Inferior parietal cortex (tissue), 1 donor: ENCODE measurements around the gene NCLN.
"Not testable (repeated sequence)": the region's sequence is repeated elsewhere in the genome, so short reads cannot be mapped to it uniquely, and the experiment has no call there.

Experiments used
- DNase-seq: peaks from one replicate; pipeline ENCODE4 v3.0.0-alpha.2; 2016; ENCODE audit errors: extremely low spot score

Gene NCLN

DNA sequence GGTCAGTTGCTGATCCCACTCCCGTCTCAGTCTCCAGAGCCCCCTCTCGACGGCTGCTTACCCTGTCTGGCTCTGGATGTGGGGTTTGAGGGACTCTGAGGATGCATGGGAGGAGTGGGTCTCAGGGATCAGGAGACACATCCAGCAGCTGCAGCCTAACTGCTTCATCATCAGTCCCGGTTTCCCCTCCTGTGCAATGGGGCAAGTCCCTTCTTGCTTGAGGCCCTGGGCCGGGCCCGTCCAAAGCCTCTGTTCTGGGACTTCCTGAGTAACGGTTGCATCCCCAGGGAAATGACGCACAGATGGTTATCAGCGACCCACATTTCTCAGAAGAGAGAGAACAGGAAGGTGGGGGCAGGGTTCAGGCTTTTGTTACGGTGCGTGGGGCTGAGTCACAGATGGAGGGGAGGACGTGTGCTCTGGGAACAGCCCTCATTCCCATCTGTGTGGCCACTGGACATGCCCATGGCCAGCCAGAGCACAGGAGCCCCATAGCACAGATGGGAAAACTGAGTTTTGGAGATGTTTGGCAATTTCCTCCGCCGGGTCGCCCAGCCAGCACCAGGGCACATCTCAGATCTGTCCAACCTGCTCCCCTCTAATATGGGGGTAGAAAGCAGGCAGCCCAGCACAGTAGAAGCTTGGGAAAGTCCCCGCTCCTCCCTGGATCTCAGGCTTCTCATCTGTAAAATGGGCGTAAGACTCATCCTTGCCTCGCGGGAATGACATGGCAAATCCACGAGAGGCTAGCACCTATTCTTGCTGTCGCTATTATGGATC is 30.6 kb upstream of the NCLN start:
- DNase-seq: peak; percentile 18

DNA sequence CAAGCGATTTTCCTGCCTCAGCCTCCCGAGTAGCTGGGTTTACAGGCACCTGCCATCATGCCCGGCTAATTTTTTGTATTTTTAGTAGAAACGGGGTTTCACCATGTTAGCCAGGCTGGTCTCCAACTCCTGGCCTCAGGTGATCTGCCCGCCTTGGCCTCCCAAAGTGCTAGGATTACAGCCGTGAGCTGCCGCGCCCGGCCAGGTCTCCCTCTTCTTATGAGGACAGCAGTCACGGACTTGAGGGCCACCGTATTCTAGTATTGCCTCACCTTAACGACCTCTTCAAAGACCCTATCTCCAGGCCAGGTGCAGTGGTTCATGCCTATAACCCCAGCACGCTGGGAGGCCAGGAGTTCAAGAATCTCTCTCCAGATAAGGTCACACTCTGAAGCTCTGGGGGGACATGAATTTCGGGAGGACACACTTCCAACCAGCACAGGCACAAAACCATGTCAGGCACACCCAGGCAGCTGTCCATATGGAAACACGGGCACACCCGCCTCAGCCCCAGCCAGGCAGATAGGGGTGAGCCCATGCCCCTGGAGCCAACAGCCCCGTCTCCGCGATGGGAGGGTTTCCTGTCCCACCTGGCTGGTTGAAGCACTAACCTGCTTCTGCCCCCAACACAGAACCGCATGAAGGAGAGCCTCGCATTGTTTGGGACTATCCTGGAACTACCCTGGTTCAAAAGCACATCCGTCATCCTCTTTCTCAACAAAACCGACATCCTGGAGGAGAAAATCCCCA is 28.5 kb upstream of the NCLN start:
- DNase-seq: no peak

DNA sequence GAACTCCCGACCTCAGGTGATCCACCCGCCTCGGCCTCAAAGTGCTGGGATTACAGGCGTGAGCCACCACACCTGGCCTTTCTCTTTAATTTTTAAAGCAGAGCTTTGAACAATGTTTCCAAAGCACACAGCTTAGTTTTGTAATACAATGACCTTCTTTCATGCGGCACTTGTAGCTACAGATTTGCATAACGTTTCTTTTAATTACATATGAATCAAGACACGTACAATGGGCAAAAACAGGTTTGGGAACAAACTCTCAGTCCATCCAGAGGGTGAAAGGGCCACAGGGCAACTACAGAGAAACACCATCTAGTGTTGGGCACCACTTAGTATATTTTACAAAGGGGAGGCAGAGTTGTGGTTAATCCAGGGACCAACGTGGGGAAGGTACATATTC is 26.2 kb upstream of the NCLN start:
- DNase-seq: no peak

DNA sequence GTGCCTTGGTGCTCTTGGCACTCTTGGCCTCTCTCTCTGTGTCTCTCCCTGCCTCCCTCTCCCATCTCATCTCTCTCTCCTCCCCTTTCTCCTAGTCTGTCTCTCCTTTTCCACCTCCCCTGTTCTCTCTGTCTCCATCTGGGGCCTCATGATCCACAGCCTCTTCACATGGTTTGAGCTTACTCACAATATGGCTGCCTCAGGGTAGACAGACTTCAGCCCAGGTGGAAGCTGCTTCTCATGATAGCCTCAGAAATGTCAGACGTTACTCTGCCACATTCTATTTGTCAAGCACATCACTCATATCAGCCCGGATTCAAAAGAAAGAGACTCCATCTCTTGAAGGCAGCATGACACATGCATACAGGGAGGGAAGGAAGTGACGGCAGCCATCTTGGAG is 25.5 kb upstream of the NCLN start:
- no peak for DNase-seq

DNA sequence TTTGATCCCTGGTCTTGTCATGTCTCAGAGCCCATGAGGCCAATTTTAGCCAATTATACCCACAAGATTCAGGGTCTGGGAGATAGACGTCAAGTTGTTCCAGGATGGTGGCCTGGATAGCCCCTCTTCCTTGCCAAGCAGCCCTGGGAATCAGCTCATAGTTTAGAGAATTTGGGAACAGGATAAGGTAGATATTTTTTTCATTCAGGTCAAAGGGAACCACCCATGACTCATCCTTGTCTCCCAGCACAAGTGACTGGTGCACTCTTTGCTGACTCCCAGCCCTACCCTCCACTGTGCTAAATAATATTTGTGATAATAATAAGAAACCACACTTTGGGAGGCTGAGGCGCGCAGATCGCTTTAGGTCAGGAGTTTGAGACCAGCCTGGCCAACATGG is 24.3 kb upstream of the NCLN start:
- DNase-seq: no peak

DNA sequence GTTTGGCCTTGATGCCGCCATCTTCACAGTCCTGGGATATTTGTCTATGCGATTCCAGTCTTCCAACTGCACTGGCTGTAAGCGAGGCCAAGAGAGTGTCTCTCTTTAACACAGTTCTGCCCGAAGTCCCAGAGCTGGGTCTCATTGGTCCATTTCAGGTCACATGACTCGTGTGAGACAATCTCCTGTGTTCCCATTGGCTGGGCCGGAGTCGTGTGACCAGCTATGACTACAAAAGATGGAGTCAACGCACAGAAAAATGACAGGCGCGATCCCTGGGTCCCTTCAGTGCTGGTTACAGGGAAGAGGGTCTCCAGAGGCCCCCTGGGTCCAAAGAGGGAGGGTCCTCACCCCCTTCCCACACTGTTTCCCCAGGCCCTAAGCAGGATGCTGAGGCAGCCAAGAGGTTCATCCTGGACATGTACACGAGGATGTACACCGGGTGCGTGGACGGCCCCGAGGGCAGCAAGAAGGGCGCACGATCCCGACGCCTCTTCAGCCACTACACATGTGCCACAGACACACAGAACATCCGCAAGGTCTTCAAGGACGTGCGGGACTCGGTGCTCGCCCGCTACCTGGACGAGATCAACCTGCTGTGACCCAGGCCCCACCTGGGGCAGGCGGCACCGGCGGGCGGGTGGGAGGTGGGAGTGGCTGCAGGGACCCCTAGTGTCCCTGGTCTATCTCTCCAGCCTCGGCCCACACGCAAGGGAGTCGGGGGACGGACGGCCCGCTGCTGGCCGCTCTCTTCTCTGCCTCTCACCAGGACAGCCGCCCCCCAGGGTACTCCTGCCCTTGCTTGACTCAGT is 23.1 kb upstream of the NCLN start:
- DNase-seq: no peak

DNA sequence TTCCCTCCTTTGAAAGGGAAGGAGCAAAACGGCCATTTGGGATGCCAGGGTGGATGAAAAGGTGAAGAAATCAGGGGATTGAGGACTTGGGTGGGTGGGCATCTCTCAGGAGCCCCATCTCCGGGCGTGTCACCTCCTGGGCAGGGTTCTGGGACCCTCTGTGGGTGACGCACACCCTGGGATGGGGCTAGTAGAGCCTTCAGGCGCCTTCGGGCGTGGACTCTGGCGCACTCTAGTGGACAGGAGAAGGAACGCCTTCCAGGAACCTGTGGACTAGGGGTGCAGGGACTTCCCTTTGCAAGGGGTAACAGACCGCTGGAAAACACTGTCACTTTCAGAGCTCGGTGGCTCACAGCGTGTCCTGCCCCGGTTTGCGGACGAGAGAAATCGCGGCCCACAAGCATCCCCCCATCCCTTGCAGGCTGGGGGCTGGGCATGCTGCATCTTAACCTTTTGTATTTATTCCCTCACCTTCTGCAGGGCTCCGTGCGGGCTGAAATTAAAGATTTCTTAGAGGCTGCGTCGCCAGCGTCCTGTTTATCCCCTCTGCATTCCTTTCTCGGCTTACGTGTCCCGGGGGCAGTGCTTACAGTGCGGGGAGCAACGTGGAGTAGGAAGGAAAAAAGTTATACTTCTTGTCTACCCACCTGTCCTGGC is 22.4 kb upstream of the NCLN start:
- DNase-seq: peak; percentile 77

DNA sequence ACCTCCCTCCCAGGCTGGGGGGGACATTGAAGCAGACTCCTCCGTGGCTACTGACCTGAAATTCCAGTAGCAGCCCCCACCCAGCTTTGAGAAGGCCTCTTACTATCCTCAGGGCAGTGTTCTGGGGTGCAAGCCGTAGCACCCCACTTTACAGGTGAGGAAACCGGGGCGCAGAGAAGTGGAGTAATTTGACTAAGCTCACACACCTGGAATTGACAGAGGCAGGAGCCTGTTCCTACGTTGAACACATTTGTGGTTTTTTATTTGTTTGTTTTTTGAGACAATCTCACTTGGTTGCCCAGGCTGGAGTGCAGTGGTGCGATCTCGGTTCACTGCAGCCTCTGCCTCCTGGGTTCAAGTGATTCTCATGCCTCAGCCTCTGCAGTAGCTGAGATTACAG is 21.8 kb upstream of the NCLN start:
- DNase-seq: no peak

DNA sequence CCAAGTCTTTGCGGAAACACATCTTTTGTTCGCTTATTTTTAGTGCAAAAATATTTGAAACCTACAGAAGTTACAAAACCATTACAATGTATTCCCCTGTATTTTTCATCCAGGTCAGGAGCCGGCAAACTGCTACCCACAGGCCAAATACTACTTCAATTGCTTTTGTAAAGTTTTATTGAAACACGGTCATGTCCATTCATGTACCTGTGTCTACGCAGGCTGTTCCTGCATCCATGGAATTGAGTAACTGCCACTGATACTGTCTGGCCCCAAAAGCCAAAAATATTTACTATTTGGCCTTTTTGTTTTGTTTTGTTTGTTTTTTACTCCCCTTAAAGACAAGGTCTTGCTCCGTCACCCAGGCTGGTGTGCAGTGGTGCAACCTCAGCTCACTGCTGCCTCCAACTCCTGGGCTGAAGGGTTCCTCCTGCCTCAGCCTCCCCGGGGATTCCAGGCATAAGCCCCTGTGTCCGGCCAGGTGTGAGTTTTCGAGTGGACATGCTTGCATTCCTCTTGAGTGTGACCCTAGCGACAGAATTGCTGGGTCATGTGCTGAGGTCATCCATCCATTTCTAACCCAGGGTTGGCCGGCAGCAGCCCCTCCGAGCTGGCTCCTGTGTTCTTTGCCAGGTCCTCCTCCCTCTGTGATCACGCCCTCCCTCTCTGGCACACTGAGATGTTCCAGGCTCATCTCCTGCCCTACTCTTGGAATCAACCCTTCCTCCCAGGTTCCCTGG is 18.0 kb upstream of the NCLN start:
- DNase-seq: no peak

DNA sequence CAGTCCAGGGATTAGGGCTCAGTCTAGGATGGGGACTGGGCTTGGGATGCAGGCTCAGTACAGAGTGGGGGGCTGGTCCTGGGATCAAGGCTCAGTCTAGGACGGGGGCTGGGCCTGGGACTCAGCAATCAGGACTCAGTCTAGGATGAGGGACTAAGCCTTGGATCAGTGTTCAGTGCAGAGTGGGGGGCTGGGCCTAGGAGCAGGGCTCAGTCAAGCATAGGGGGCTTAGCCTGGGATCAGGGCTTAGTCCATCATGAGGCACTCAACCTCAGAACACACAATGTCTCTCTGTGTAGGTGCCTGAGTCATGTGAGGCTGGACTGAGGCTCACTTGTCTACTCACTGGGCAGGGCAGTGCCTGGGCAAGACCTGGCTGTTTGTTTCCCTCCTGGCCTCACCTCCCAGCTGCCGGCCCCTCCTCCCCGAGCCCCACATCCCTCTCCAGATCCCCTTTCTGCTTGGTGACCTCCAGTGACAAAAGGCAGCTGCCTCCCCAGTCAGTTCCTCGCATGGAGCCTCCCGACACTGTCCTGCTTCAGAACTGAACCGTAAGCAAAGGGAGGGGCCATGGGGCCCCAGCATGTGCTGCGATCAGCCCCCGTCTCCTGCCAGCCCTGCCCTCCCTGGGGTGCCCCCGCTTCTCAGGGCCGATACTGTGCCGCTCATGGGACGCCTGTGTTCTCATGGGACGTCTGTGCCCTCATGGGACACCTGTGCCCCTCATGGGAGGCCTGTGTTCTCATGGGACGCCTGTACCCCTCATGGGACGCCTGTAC is 13.6 kb upstream of the NCLN start:
- DNase-seq: no peak

DNA sequence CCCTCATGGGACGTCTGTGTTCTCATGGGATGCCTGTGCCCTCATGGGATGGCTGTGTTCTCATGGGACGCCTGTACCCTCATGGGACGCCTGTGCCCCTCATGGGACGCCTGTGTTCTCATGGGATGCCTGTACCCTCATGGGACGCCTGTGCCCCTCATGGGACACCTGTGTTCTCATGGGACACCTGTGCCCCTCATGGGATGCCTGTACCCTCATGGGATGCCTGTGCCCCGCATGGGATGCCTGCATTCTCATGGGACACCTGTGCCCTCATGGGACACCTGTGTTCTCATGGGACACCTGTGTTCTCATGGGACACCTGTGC is 13.1 kb upstream of the NCLN start:
- DNase-seq: not testable (repeated sequence)

DNA sequence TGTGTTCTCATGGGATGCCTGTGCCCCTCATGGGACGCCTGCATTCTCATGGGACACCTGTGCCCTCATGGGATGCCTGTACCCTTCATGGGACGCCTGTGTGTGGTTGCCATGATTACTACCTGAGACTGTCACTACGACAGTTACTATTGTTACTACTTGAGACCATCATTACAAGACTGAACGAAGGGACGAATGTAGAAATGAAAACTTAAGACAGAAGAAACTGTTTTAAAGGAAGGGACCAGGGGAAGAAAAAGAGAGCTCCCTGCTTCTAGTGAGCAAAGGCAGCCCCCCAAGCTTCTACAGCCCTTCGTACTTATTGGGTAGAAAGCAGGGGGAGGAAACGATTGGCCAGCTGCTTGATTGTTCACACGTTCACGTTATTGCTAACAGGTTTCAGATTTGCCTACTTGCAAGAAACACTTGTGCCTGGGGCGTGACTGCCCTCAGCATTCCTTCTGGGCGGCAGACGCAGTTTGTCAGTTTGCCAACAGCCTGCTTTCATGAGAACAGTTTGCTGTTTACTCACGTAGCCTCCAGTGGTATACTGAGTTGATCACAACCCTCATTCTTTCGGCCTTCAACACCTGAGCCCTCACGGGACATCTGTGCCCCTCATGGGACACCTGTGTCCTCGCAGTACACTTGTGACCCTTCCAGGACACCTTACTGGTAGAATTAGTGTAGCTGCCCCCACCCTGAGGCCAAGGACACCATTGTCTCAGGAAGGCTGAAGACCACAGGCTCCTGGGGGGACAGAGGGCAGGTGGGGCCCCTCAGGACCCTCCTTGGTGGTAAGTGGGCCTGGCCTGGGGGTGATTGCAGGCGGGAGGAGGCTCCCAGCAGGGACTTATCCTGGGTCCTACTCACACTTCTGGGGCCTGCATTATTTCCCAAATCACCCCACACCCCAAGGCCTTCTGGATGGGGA is 9.7 kb upstream of the NCLN start:
- DNase-seq: no peak

DNA sequence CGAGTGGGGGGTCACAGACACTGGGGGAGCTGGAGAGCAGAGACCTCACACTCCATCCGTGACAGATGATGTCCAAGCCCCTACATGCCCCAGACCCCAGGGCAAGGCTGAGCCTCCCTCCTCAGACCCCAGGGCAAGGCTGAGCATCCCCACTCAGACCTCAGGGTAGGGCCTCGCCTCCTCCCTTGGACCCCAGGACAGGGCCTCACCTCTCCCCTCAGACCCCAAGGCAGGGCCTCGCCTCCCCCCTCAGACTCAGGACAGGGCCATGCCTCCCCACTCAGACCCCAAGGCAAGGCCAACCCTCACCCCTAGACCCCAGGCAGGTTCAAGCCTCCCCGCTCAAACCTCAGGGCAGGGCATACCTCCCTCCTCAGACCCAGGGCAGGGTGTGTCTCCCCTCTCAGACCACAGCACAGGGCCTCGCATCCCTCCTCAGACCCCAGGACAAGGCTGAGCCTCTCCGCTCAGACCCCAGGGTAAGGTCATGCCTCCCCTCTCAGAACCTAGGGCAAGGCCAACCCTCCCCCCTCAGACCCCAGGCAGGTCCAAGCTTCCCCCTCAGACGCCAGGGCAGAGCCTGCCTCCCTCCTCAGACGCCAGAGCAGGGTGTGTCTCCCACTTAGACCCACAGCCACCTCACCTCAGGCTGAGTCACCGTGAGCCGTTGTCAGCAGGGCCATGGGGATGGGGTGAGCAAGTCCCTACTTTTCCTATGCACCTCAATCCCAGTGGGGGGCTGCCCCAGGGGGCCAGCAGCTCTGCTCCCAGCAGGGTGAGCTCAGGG is 8.8 kb upstream of the NCLN start:
- DNase-seq: no peak

DNA sequence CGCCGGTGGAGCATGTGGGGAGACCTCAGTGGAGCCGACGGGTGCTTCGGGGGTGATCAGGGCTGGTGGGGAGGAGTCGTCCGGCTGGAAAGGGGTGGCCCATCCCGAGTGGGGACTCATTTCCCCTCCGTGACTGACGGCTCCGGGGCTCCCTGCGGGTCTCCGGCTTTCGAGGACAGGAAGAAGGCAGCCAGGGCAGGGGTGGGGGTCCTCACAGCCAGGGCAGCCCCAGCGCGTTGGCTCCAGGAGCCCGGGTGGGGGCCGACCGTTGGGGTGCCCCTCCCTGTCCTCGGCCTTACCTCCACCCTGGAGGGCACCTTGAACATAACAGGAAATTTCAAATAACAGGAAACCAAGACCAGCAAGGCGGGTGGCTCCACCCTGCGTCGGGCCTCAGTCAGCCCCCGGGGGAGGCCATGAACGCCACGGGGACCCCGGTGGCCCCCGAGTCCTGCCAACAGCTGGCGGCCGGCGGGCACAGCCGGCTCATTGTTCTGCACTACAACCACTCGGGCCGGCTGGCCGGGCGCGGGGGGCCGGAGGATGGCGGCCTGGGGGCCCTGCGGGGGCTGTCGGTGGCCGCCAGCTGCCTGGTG is 7.3 kb upstream of the NCLN start, which contains the start of gene S1PR4:
Gene S1PR4 (plus strand): TSS at position 393 of the 596 bp plus-strand sequence. CDS start 24 bp downstream, at position 417.
- DNase-seq: no peak

DNA sequence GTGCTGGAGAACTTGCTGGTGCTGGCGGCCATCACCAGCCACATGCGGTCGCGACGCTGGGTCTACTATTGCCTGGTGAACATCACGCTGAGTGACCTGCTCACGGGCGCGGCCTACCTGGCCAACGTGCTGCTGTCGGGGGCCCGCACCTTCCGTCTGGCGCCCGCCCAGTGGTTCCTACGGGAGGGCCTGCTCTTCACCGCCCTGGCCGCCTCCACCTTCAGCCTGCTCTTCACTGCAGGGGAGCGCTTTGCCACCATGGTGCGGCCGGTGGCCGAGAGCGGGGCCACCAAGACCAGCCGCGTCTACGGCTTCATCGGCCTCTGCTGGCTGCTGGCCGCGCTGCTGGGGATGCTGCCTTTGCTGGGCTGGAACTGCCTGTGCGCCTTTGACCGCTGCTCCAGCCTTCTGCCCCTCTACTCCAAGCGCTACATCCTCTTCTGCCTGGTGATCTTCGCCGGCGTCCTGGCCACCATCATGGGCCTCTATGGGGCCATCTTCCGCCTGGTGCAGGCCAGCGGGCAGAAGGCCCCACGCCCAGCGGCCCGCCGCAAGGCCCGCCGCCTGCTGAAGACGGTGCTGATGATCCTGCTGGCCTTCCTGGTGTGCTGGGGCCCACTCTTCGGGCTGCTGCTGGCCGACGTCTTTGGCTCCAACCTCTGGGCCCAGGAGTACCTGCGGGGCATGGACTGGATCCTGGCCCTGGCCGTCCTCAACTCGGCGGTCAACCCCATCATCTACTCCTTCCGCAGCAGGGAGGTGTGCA is 6.6 kb upstream of the NCLN start:
- DNase-seq: no peak

DNA sequence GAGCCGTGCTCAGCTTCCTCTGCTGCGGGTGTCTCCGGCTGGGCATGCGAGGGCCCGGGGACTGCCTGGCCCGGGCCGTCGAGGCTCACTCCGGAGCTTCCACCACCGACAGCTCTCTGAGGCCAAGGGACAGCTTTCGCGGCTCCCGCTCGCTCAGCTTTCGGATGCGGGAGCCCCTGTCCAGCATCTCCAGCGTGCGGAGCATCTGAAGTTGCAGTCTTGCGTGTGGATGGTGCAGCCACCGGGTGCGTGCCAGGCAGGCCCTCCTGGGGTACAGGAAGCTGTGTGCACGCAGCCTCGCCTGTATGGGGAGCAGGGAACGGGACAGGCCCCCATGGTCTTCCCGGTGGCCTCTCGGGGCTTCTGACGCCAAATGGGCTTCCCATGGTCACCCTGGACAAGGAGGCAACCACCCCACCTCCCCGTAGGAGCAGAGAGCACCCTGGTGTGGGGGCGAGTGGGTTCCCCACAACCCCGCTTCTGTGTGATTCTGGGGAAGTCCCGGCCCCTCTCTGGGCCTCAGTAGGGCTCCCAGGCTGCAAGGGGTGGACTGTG is 5.9 kb upstream of the NCLN start:
- no peak for DNase-seq
